ENCODE data around the gene LCT.

LCT gene

DNA sequence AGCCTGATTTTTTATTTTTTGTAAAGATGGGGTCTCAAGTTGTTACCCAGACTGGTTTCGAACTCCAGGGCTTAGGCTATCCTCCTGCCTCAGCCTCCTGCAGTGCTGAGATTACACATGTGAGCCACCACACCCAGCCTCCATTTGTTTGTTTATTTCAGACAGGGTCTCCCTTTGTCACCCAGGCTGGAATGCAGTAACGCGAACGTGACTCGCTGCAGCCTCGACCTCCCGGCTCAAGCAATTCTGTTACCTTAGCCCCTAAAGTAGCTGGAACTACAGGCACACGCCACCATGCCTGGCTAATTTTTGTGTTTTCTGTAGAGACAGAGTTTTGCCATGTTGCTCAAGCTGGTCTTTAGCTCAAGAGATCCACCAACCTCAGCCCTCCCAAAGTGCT is 68.1 kb downstream of the LCT start:
- POLR2A ChIA-PET: interaction anchor here (0.6 kb wide), 1 partner anchor 18 kb away, joined by 3 read pairs; no protein-coding TSS in a partner anchor
- Histone ChIP-seq H3K36me3 (ENCODE audit: control insufficient read depth in 2 of 2, insufficient read depth in 1 of 2, low read length in 2 of 2) (peaks cover 89 to 92% of the 10 kb centered on the region in 2 experiments), H3K27ac (ENCODE audit: extremely low read depth, low read depth, low read length) (no peak overlapping the region), H3K9me3 (ENCODE audit: control insufficient read depth, insufficient read depth, low read depth, low read length) (no peaks in the 10 kb centered on the region), H3K4me1 (ENCODE audit: control insufficient read depth, insufficient read depth, low read length) (no peaks in the 10 kb centered on the region), H3K4me3 (ENCODE audit: low read depth, low read length) (no peak overlapping the region)
- TF ChIP-seq ZNF138 (tag by site-specific recombination; IDR thresholded peaks at IDR 0.05; ENCODE audit: borderline replicate concordance) (no peak), ZNF514 (tag by site-specific recombination; IDR thresholded peaks at IDR 0.05) (no peak), TCF7L2 (IDR thresholded peaks at IDR 0.05; ENCODE audit: borderline replicate concordance, low read depth, low read length) (no peak), ZIC2 (tag by site-specific recombination; IDR thresholded peaks at IDR 0.05) (no peak), ZNF19 (tag by site-specific recombination; IDR thresholded peaks at IDR 0.05; ENCODE audit: low read depth) (no peak), ZNF677 (tag by site-specific recombination; IDR thresholded peaks at IDR 0.05) (no peak), ZNF350 (tag by site-specific recombination; IDR thresholded peaks at IDR 0.05) (no peak), GFI1B (tag by site-specific recombination; IDR thresholded peaks at IDR 0.05) (no peak), ZFP69B (tag by site-specific recombination; IDR thresholded peaks at IDR 0.05) (no peak), ZNF701 (tag by site-specific recombination; IDR thresholded peaks at IDR 0.05) (no peak), ZNF10 (tag by site-specific recombination; IDR thresholded peaks at IDR 0.05) (no peak)
- TF ChIP-seq, protein P1, sequence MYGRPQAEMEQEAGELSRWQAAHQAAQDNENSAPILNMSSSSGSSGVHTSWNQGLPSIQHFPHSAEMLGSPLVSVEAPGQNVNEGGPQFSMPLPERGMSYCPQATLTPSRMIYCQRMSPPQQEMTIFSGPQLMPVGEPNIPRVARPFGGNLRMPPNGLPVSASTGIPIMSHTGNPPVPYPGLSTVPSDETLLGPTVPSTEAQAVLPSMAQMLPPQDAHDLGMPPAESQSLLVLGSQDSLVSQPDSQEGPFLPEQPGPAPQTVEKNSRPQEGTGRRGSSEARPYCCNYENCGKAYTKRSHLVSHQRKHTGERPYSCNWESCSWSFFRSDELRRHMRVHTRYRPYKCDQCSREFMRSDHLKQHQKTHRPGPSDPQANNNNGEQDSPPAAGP (tag by site-specific recombination; IDR thresholded peaks at IDR 0.05): no peak
- TF ChIP-seq, protein P2, sequence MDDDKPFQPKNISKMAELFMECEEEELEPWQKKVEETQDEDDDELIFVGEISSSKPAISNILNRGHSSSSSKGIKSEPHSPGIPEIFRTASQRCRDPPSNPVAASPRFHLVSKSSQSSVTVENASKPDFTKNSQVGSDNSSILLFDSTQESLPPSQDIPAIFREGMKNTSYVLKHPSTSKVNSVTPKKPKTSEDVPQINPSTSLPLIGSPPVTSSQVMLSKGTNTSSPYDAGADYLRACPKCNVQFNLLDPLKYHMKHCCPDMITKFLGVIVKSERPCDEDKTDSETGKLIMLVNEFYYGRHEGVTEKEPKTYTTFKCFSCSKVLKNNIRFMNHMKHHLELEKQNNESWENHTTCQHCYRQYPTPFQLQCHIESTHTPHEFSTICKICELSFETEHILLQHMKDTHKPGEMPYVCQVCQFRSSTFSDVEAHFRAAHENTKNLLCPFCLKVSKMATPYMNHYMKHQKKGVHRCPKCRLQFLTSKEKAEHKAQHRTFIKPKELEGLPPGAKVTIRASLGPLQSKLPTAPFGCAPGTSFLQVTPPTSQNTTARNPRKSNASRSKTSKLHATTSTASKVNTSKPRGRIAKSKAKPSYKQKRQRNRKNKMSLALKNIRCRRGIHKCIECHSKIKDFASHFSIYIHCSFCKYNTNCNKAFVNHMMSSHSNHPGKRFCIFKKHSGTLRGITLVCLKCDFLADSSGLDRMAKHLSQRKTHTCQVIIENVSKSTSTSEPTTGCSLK (tag by site-specific recombination; IDR thresholded peaks at IDR 0.05): no peak
- TF ChIP-seq, protein P3, sequence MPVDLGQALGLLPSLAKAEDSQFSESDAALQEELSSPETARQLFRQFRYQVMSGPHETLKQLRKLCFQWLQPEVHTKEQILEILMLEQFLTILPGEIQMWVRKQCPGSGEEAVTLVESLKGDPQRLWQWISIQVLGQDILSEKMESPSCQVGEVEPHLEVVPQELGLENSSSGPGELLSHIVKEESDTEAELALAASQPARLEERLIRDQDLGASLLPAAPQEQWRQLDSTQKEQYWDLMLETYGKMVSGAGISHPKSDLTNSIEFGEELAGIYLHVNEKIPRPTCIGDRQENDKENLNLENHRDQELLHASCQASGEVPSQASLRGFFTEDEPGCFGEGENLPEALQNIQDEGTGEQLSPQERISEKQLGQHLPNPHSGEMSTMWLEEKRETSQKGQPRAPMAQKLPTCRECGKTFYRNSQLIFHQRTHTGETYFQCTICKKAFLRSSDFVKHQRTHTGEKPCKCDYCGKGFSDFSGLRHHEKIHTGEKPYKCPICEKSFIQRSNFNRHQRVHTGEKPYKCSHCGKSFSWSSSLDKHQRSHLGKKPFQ (tag by site-specific recombination; IDR thresholded peaks at IDR 0.05): no peak
- CTCF ChIA-PET: interaction anchor here (2.4 kb wide), 1 partner anchor 29 kb away, joined by 13 read pairs; no protein-coding TSS in a partner anchor

DNA sequence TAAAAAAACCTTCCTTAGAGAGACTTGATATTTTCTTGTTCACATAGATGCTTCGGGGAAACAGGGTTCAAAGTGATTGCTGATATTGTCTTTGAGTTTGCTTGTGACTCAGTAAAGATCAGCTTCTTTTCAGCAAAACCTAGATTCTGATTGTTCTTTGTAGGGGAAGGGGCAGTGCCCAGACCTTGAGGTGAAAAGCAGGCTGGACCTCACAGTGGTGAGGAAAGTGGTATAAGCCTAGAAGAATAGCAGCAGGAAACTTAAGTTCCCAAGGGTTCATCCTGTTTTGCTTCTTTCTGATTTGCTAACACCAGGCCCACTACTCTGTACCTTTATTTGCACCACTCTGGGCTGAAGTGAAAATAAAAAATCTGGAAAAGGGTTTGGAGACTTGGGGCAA is 74.5 kb downstream of the LCT start:
- H3K9me3 ChIP-seq (ENCODE audit: control insufficient read depth, insufficient read depth, low read depth, low read length): no peaks in the 10 kb centered on the region; the same call in 1 of the 2 replicates
- H3K27ac ChIP-seq (ENCODE audit: extremely low read depth, low read depth, low read length): no peak overlapping the region
- no peak overlapping the region for H3K4me3 ChIP-seq (ENCODE audit: low read depth, low read length)
- ChIA-PET POLR2A (no interaction called here), CTCF (interaction anchor here (1.0 to 1.9 kb wide), 2 partner anchors 35 to 759 kb away, joined by 4 to 6 read pairs; no protein-coding TSS in a partner anchor)
- H3K4me1 ChIP-seq (ENCODE audit: control insufficient read depth, insufficient read depth, low read length): no peaks in the 10 kb centered on the region
- TF ChIP-seq, protein P4, sequence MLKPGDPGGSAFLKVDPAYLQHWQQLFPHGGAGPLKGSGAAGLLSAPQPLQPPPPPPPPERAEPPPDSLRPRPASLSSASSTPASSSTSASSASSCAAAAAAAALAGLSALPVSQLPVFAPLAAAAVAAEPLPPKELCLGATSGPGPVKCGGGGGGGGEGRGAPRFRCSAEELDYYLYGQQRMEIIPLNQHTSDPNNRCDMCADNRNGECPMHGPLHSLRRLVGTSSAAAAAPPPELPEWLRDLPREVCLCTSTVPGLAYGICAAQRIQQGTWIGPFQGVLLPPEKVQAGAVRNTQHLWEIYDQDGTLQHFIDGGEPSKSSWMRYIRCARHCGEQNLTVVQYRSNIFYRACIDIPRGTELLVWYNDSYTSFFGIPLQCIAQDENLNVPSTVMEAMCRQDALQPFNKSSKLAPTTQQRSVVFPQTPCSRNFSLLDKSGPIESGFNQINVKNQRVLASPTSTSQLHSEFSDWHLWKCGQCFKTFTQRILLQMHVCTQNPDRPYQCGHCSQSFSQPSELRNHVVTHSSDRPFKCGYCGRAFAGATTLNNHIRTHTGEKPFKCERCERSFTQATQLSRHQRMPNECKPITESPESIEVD (tag by site-specific recombination; IDR thresholded peaks at IDR 0.05): no peak
- TF ChIP-seq, protein P5, sequence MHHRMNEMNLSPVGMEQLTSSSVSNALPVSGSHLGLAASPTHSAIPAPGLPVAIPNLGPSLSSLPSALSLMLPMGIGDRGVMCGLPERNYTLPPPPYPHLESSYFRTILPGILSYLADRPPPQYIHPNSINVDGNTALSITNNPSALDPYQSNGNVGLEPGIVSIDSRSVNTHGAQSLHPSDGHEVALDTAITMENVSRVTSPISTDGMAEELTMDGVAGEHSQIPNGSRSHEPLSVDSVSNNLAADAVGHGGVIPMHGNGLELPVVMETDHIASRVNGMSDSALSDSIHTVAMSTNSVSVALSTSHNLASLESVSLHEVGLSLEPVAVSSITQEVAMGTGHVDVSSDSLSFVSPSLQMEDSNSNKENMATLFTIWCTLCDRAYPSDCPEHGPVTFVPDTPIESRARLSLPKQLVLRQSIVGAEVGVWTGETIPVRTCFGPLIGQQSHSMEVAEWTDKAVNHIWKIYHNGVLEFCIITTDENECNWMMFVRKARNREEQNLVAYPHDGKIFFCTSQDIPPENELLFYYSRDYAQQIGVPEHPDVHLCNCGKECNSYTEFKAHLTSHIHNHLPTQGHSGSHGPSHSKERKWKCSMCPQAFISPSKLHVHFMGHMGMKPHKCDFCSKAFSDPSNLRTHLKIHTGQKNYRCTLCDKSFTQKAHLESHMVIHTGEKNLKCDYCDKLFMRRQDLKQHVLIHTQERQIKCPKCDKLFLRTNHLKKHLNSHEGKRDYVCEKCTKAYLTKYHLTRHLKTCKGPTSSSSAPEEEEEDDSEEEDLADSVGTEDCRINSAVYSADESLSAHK (tag by site-specific recombination; IDR thresholded peaks at IDR 0.05): no peak
- no peak for TF ChIP-seq ZBTB17 (tag by site-specific recombination; IDR thresholded peaks at IDR 0.05)
- TF ChIP-seq, protein P6, sequence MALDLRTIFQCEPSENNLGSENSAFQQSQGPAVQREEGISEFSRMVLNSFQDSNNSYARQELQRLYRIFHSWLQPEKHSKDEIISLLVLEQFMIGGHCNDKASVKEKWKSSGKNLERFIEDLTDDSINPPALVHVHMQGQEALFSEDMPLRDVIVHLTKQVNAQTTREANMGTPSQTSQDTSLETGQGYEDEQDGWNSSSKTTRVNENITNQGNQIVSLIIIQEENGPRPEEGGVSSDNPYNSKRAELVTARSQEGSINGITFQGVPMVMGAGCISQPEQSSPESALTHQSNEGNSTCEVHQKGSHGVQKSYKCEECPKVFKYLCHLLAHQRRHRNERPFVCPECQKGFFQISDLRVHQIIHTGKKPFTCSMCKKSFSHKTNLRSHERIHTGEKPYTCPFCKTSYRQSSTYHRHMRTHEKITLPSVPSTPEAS (tag by site-specific recombination; IDR thresholded peaks at IDR 0.05): no peak
- TF ChIP-seq ZNF16 (tag by site-specific recombination; IDR thresholded peaks at IDR 0.05; ENCODE audit: low read depth): no peak
- no peak for TF ChIP-seq ZSCAN23 (tag by site-specific recombination; IDR thresholded peaks at IDR 0.05)
- TF ChIP-seq ZNF202 (tag by site-specific recombination; IDR thresholded peaks at IDR 0.05; ENCODE audit: borderline replicate concordance): no peak
- TF ChIP-seq, protein P7, sequence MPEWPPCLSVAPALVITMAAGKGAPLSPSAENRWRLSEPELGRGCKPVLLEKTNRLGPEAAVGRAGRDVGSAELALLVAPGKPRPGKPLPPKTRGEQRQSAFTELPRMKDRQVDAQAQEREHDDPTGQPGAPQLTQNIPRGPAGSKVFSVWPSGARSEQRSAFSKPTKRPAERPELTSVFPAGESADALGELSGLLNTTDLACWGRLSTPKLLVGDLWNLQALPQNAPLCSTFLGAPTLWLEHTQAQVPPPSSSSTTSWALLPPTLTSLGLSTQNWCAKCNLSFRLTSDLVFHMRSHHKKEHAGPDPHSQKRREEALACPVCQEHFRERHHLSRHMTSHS (tag by site-specific recombination; IDR thresholded peaks at IDR 0.05): no peak
- peaks cover 83 to 93% of the 10 kb centered on the region in 2 experiments for H3K36me3 ChIP-seq (ENCODE audit: control insufficient read depth in 2 of 2, insufficient read depth in 1 of 2, low read length in 2 of 2)
